Tibial artery (tissue), 4 donors: Measurements from ENCODE around the gene ATP2C1.

Experiments used
- DNase-seq, 2 donors: peaks; one replicate each; pipeline ENCODE4 v3.0.0-alpha.2; 2019
- H3K27ac ChIP-seq, 2 donors: fragments of 200-600 bp; sonication (generic) in 1 of 2; 1 replicate in 1 of 2; 2 replicates in 1 of 2; pipeline ENCODE4 v1.5.1; 2018 to 2019; ENCODE audit warnings: mild to moderate bottlenecking in 1 of 2
- H3K27me3 ChIP-seq, 2 donors: fragments of 200-600 bp; sonication (generic) in 1 of 2; one replicate each; pipeline versions ENCODE4 v1.5.1 to v1.6.0; 2016 to 2019
- H3K36me3 ChIP-seq, 3 donors: fragments of 200-600 bp; sonication (generic) in 2 of 3; one replicate each; pipeline ENCODE4 v1.5.1; 2016 to 2019; ENCODE audit warnings: mild to moderate bottlenecking in 2 of 3
- H3K4me1 ChIP-seq, 4 donors: fragments of 200-600 bp; sonication (generic) in 2 of 4; 1 replicate in 3 of 4; 2 replicates in 1 of 4; pipeline ENCODE4 v1.5.1; 2016 to 2019
- H3K4me3 ChIP-seq, 2 donors: fragments of 200-600 bp; sonication (generic) in 1 of 2; 1 replicate in 1 of 2; 2 replicates in 1 of 2; pipeline ENCODE4 v1.5.1; 2018 to 2019; ENCODE audit warnings: mild to moderate bottlenecking in 2 of 2
- H3K9me3 ChIP-seq, 3 donors: fragments of 200-600 bp; sonication (generic) in 1 of 3; one replicate each; pipeline ENCODE4 v1.5.1; 2016 to 2019
- intact Hi-C: fragments of 100-400 bp; cut with DNase I; formaldehyde crosslinking; loops from one replicate; pipeline ENCODE4 v1.15.0; 2023; ENCODE audit warnings: low total_unique reads
- TF ChIP-seq, protein P1 (sequence below), 2 experiments: fragments of 200-600 bp in 1 of 2; fragments of 450-650 bp in 1 of 2; IDR thresholded peaks; one replicate each; pipeline ENCODE4 v1.5.1; 2017 to 2019; ENCODE audit warnings: antibody characterized with exemption in 2 of 2, mild to moderate bottlenecking in 1 of 2, moderate library complexity in 1 of 2

Gene ATP2C1

DNA sequence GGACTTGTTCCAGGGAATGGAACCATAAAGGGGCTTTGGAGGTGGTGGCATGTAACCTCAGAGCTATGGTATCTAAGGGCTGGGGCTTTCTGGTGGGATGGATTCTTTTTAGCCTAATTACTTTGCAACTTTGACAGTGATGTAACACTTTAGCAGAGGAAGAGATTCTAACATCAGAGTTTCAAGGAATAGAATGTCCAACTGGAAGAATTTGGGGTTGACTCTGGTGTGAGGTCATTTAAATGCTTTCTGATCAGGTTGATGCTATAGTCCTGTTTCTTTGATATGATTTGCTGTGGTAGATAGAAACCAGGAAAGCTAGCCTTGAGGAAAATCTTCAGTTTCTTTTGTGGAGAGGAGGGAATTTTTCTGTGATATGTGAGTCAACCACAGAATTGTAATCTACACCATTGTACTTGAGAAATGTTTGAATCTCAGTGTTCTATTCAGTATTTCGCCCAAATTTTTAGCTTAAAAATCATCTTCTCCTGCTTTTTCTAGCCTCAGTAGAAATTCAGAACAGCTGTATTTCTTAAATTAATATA lies 40.0 kb downstream of the ATP2C1 start:
- Histone ChIP-seq H3K27me3 (no peaks in the 10 kb centered on the region), H3K36me3 (peaks cover 0 to 16% (median 13%) of the 10 kb centered on the region in 3 donors), H3K9me3 (no peaks in the 10 kb centered on the region), H3K4me3 (no peak overlapping the region), H3K27ac (no peak overlapping the region), H3K4me1 (no peaks in the 10 kb centered on the region)
- TF ChIP-seq, protein P1, sequence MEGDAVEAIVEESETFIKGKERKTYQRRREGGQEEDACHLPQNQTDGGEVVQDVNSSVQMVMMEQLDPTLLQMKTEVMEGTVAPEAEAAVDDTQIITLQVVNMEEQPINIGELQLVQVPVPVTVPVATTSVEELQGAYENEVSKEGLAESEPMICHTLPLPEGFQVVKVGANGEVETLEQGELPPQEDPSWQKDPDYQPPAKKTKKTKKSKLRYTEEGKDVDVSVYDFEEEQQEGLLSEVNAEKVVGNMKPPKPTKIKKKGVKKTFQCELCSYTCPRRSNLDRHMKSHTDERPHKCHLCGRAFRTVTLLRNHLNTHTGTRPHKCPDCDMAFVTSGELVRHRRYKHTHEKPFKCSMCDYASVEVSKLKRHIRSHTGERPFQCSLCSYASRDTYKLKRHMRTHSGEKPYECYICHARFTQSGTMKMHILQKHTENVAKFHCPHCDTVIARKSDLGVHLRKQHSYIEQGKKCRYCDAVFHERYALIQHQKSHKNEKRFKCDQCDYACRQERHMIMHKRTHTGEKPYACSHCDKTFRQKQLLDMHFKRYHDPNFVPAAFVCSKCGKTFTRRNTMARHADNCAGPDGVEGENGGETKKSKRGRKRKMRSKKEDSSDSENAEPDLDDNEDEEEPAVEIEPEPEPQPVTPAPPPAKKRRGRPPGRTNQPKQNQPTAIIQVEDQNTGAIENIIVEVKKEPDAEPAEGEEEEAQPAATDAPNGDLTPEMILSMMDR (IDR thresholded peaks at IDR 0.05) = no peak
- intact Hi-C loops = no loop called here
- DNase-seq = no peak

DNA sequence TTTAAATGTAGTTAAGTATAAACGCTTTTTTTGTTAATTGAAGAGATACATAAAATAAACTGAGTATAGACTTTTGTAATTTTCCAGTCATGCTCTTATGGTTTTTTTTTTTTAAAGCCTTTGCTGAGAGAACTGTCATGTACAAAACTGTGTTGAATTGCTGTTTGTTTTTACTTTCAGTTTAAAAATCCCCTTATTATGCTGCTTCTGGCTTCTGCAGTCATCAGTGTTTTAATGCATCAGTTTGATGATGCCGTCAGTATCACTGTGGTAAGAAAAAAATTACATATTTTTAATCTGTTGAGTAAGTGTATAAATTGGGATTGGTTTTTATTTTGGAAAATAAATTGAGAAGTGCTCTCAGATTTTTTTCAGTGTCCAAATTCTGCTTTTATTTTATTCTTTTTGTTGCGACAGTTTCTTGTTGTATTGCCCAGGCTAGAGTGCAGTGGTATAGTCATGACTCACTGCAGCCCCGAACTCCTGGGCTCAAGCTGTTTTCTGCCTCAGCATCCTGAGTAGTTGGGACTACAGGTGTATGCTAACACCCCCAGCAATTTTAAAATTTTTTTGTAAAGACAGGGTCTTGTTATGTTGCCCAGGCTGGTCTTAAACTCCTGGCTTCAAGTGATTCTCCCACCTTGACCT lies 40.7 kb downstream of the ATP2C1 start:
- H3K27ac ChIP-seq = no peak overlapping the region
- H3K9me3 ChIP-seq = no peaks in the 10 kb centered on the region
- no peaks in the 10 kb centered on the region for H3K4me1 ChIP-seq
- no peaks in the 10 kb centered on the region for H3K27me3 ChIP-seq
- H3K36me3 ChIP-seq = peaks cover 0 to 16% (median 13%) of the 10 kb centered on the region in 3 donors
- intact Hi-C loops = no loop called here
- H3K4me3 ChIP-seq = no peak overlapping the region
- TF ChIP-seq, protein P1 (IDR thresholded peaks at IDR 0.05) = no peak
- no peak for DNase-seq

DNA sequence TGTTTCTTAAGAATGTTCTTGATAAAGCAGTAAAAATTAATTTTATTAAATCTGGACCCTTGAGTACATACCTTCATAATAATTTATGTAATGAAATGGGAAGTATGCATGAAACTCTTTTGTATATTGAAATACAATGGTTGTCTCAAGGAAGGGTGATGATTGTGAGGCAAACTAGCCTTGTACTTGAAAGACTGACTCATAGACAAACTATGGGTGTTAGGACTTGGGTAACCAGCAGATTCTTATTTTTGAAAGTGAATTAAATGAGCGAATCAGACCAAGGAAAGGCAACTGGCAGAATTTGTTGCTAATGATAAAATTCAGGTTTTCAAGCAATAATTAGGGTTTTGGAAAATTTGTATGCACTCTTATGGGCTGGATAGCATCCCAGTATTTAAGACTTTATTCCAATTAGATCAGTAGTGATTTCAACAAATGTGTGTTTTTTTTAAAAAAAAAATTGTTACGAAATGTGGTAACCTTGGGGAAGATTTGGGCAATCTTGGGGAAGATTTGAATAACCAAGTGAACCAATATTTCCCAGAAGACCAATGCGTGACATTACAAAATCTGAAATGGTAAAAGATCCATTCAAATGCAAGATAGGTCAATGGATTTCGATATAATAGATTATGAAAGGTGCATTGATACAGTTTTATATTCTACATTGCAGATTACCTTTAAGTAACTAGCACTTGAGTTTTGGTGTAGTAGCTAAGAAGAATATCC lies 42.0 kb downstream of the ATP2C1 start:
- H3K36me3 ChIP-seq = peaks cover 5 to 16% (median 12%) of the 10 kb centered on the region in 3 donors
- no peaks in the 10 kb centered on the region for H3K9me3 ChIP-seq
- TF ChIP-seq, protein P1 (IDR thresholded peaks at IDR 0.05) = no peak
- no peak overlapping the region for H3K27ac ChIP-seq
- no peak for DNase-seq
- no peaks in the 10 kb centered on the region for H3K4me1 ChIP-seq
- intact Hi-C loops = no loop called here
- no peak overlapping the region for H3K4me3 ChIP-seq
- H3K27me3 ChIP-seq = no peaks in the 10 kb centered on the region

DNA sequence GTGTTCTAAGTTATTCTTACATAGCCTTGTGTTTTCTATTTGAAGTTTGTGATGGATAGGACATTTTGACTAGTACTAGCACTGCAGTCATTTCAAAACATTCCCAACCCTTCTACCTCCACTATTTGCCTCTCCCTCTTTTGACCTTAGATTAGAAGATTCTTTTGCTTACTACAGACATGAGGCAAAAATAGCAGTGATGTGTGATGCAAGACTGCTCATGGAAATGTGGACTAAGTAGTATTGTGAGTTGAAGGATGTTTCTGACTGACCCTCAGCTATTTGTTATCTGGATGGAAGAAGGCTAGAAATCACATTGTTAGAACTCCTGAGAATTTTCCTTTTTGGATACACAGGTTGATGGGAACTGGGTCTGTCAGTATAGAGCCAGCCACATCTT lies 45.9 kb downstream of the ATP2C1 start:
- Histone ChIP-seq H3K4me3 (no peak overlapping the region), H3K36me3 (peaks cover 18 to 41% (median 36%) of the 10 kb centered on the region in 3 donors), H3K4me1 (no peaks in the 10 kb centered on the region), H3K27me3 (no peaks in the 10 kb centered on the region), H3K9me3 (no peaks in the 10 kb centered on the region), H3K27ac (no peak overlapping the region)
- intact Hi-C loops = no loop called here
- DNase-seq = no peak
- TF ChIP-seq, protein P1 (IDR thresholded peaks at IDR 0.05) = no peak

DNA sequence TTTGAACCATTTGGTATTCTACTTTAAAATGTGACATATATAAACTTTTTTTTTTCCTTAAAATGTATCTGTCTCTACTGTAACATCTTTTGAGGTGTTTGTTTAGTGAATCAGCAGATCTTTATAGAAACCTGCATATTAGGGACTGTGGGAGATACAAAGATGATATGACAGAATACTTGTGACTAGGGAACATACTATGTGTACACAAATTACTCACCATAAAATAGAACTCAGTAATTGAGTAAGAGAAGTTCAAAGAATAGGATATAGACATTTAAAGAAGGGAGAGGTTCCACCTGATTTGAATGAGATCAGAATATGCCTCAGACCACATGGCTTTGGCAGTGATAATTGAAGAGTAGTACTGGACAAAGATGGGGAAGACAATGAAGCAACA lies 47.9 kb downstream of the ATP2C1 start:
- TF ChIP-seq, protein P1 (IDR thresholded peaks at IDR 0.05) = no peak
- H3K27ac ChIP-seq = no peak overlapping the region
- H3K36me3 ChIP-seq = peaks cover 26 to 62% (median 48%) of the 10 kb centered on the region in 3 donors
- DNase-seq = no peak
- H3K4me1 ChIP-seq = no peaks in the 10 kb centered on the region
- H3K9me3 ChIP-seq = no peaks in the 10 kb centered on the region
- no peaks in the 10 kb centered on the region for H3K27me3 ChIP-seq
- intact Hi-C loops = no loop called here
- no peak overlapping the region for H3K4me3 ChIP-seq
